Loucy (cell line): Measurements from ENCODE around the gene CCDC12.

Source experiments
- H2AFZ ChIP-seq: fragments of 200-600 bp; sonication (generic); 2 replicates; pipeline ENCODE4 v1.6.0; 2016; ENCODE audit warnings: antibody characterized with exemption, mild to moderate bottlenecking, low read length, moderate library complexity
- H3F3A ChIP-seq: fragments of 200-600 bp; 2 replicates; pipeline ENCODE4 v1.6.0; 2016; ENCODE audit warnings: antibody characterized with exemption, low read depth, mild to moderate bottlenecking
- H3K27me3 ChIP-seq: fragments of 200-600 bp; sonication (generic); 2 replicates; pipeline ENCODE4 v1.6.1; 2014; ENCODE audit warnings: low read length, mild to moderate bottlenecking; ENCODE audit not compliant: insufficient read depth, poor library complexity, severe bottlenecking
- H3K36me3 ChIP-seq: fragments of 200-600 bp; sonication (generic); 2 replicates; pipeline ENCODE4 v1.6.1; 2016; ENCODE audit warnings: low read length; ENCODE audit not compliant: insufficient read depth
- H3K4me1 ChIP-seq: fragments of 200-600 bp; sonication (generic); 2 replicates; pipeline ENCODE4 v1.5.1; 2014; ENCODE audit warnings: low read length, mild to moderate bottlenecking; ENCODE audit not compliant: insufficient read depth, poor library complexity, severe bottlenecking
- H3K4me2 ChIP-seq: fragments of 200-600 bp; sonication (generic); 2 replicates; pipeline ENCODE4 v1.6.0; 2014; ENCODE audit warnings: antibody characterized with exemption, low read length, low read depth, mild to moderate bottlenecking; ENCODE audit not compliant: poor library complexity, severe bottlenecking
- H3K4me3 ChIP-seq: fragments of 200-600 bp; sonication (generic); 2 replicates; pipeline ENCODE4 v1.5.1; 2014; ENCODE audit warnings: low read length, mild to moderate bottlenecking, mixed read lengths; ENCODE audit not compliant: poor library complexity, severe bottlenecking
- H3K79me2 ChIP-seq: fragments of 200-600 bp; sonication (generic); 2 replicates; pipeline ENCODE4 v1.6.1; 2014; ENCODE audit warnings: low read length; ENCODE audit not compliant: insufficient read depth
- H3K9ac ChIP-seq: fragments of 200-600 bp; sonication (generic); 2 replicates; pipeline ENCODE4 v1.6.0; 2014; ENCODE audit warnings: mild to moderate bottlenecking, low read depth, low read length, moderate library complexity; ENCODE audit not compliant: poor library complexity, severe bottlenecking
- H3K9me2 ChIP-seq: fragments of 200-600 bp; sonication (generic); replicated peaks from 2 replicates; pipeline ENCODE4 v1.6.1; 2016; ENCODE audit warnings: low read depth, low read length, mixed read lengths
- H3K9me3 ChIP-seq: fragments of 200-600 bp; sonication (generic); 2 replicates; pipeline ENCODE4 v1.6.1; 2014; ENCODE audit warnings: mild to moderate bottlenecking, antibody characterized with exemption, low read length, low read depth; ENCODE audit not compliant: insufficient read depth
- H4K20me1 ChIP-seq: fragments of 200-600 bp; sonication (generic); 2 replicates; pipeline ENCODE4 v1.6.0; 2014; ENCODE audit warnings: antibody characterized with exemption, low read length, mild to moderate bottlenecking; ENCODE audit not compliant: insufficient read depth, poor library complexity, severe bottlenecking
- EZH2phosphoT487 ChIP-seq: fragments of 200-600 bp; IDR thresholded peaks from 2 replicates; pipeline ENCODE4 v1.6.1; 2018; ENCODE audit warnings: antibody characterized with exemption, mild to moderate bottlenecking, moderate library complexity, borderline replicate concordance
- TF ChIP-seq, protein P1 (sequence below): fragments of 200-600 bp; sonication (generic); conservative IDR thresholded peaks from 2 replicates; pipeline ENCODE4 v1.5.1; 2014; ENCODE audit warnings: mild to moderate bottlenecking, antibody characterized with exemption, low read length

CCDC12 gene

DNA sequence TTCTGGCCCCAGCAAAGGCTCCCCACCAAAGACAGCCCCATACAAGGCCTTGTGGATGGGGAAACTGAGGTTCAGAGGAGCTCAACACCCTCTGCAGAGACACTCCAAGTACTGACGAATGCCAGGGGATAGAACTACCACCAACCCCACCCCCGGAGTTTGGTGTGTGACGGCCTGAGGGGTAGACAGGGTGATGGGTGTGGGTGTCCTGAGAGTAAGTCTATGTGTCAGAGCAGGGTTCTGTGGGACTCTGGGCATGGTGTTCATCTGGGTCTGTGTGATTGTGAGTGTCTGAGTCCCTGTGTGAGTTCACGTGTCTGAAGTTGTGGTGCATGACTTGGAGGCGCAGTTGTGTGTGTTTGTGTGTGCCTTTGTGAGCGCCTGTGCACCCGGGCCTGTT lies 91.6 kb downstream of the CCDC12 start:
- Histone ChIP-seq H3K4me3 (no peak overlapping the region), H3K4me1 (peaks cover under 1% of the 10 kb centered on the region), H2AFZ (no peak overlapping the region), H3K9ac (no peak overlapping the region), H3K9me3 (no peaks in the 10 kb centered on the region), H3K9me2 (no peaks in the 10 kb centered on the region), H3K79me2 (no peaks in the 10 kb centered on the region), H3K36me3 (no peaks in the 10 kb centered on the region), H3K27me3 (no peaks in the 10 kb centered on the region), H4K20me1 (no peaks in the 10 kb centered on the region), H3F3A (no peaks in the 10 kb centered on the region), H3K4me2 (no peak overlapping the region)
- TF ChIP-seq, protein P1, sequence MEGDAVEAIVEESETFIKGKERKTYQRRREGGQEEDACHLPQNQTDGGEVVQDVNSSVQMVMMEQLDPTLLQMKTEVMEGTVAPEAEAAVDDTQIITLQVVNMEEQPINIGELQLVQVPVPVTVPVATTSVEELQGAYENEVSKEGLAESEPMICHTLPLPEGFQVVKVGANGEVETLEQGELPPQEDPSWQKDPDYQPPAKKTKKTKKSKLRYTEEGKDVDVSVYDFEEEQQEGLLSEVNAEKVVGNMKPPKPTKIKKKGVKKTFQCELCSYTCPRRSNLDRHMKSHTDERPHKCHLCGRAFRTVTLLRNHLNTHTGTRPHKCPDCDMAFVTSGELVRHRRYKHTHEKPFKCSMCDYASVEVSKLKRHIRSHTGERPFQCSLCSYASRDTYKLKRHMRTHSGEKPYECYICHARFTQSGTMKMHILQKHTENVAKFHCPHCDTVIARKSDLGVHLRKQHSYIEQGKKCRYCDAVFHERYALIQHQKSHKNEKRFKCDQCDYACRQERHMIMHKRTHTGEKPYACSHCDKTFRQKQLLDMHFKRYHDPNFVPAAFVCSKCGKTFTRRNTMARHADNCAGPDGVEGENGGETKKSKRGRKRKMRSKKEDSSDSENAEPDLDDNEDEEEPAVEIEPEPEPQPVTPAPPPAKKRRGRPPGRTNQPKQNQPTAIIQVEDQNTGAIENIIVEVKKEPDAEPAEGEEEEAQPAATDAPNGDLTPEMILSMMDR = no peak

GRCh38 chr3:46884427-46884826 lies 92.1 kb downstream of the CCDC12 start:
- no peaks in the 10 kb centered on the region for H3K9me3 ChIP-seq
- no peak overlapping the region for H3K9ac ChIP-seq
- H3K4me2 ChIP-seq = no peak overlapping the region
- H3F3A ChIP-seq = no peaks in the 10 kb centered on the region
- H3K36me3 ChIP-seq = no peaks in the 10 kb centered on the region
- no peaks in the 10 kb centered on the region for H3K79me2 ChIP-seq
- no peak overlapping the region for H2AFZ ChIP-seq
- no peaks in the 10 kb centered on the region for H3K27me3 ChIP-seq
- H4K20me1 ChIP-seq = no peaks in the 10 kb centered on the region
- no peak overlapping the region for H3K4me3 ChIP-seq
- no peaks in the 10 kb centered on the region for H3K9me2 ChIP-seq
- TF ChIP-seq EZH2phosphoT487 = no peak
- TF ChIP-seq, protein P1 = no peak
- no peaks in the 10 kb centered on the region for H3K4me1 ChIP-seq

DNA sequence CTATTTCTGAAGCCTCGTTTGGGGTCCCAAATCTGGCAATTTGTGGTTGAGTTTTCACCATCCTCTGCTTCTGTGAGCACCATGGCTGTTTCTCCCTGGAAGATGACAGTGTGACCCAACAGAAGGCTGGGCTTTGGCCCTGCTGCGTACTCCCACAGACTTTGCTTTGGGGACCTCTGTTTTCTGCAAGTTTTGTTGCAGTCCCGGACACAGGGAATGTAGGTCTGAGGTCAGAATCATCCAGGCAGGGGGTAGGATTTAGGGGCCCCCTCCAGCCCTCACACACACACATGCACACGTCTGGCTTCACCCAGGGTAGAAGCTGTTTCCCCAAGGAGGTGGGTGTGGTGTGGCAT lies 92.7 kb downstream of the CCDC12 start:
- H3K4me3 ChIP-seq = no peak overlapping the region
- no peak overlapping the region for H3K4me2 ChIP-seq
- H3K9ac ChIP-seq = no peak overlapping the region
- TF ChIP-seq, protein P1 = no peak
- TF ChIP-seq EZH2phosphoT487 = no peak
- no peaks in the 10 kb centered on the region for H3F3A ChIP-seq
- H2AFZ ChIP-seq = no peak overlapping the region
- no peaks in the 10 kb centered on the region for H3K79me2 ChIP-seq
- H3K4me1 ChIP-seq = no peaks in the 10 kb centered on the region
- no peaks in the 10 kb centered on the region for H3K27me3 ChIP-seq
- H3K36me3 ChIP-seq = no peaks in the 10 kb centered on the region
- no peaks in the 10 kb centered on the region for H4K20me1 ChIP-seq
- no peaks in the 10 kb centered on the region for H3K9me3 ChIP-seq
- H3K9me2 ChIP-seq = no peaks in the 10 kb centered on the region
